Measurements from ENCODE around the gene MOG.
A peak's percentile ranks its signal among the peaks of the same experiment; 100 is the strongest.

Gene MOG

GRCh38 chr6:29656798-29657197 lies at the start of gene MOG:
Gene MOG, plus strand, starts transcription at chr6:29657092. Its CDS starts 118 bp downstream, at chr6:29657210.
- DNase-seq = no peak

- DNase-seq = no peak
Observed at GRCh38 chr6:29608131-29608530, 48.8 kb upstream of the MOG start.

- no peak for DNase-seq
Observed at GRCh38 chr6:29610540-29610939, 46.4 kb upstream of the MOG start.

- DNase-seq = no peak
Observed at GRCh38 chr6:29611426-29611825, 45.5 kb upstream of the MOG start.

- DNase-seq = no peak
Observed at GRCh38 chr6:29617782-29618554, 38.9 kb upstream of the MOG start.

GRCh38 chr6:29619578-29620160 lies 37.2 kb upstream of the MOG start:
- DNase-seq = no peak

GRCh38 chr6:29620630-29621029 lies 36.3 kb upstream of the MOG start:
- no peak for DNase-seq

GRCh38 chr6:29624520-29624961 lies 32.4 kb upstream of the MOG start:
- DNase-seq = no peak

GRCh38 chr6:29625337-29625930 lies 31.5 kb upstream of the MOG start:
- DNase-seq = no peak

GRCh38 chr6:29626948-29627754 lies 29.7 kb upstream of the MOG start:
- no peak for DNase-seq

- DNase-seq = peak; percentile 82
Observed at GRCh38 chr6:29627755-29628418, 29.0 kb upstream of the MOG start.

- DNase-seq = peak; percentile 89
Observed at GRCh38 chr6:29628419-29629281, 28.2 kb upstream of the MOG start.

- DNase-seq = no peak
Observed at GRCh38 chr6:29629571-29629970, 27.3 kb upstream of the MOG start.

GRCh38 chr6:29630315-29630714 lies 26.6 kb upstream of the MOG start:
- DNase-seq = no peak

GRCh38 chr6:29631209-29631810 lies 25.6 kb upstream of the MOG start:
- peak; percentile 13 for DNase-seq

- peak; percentile 73 for DNase-seq
Observed at GRCh38 chr6:29631860-29632731, 24.8 kb upstream of the MOG start.

GRCh38 chr6:29632789-29633533 lies 23.9 kb upstream of the MOG start, which contains the start of gene GABBR1:
Gene GABBR1, minus strand, starts transcription at chr6:29633183. Its CDS starts 798 bp downstream, at chr6:29632385.
- peak; percentile 91 for DNase-seq

- DNase-seq = peak; percentile 64
Observed at GRCh38 chr6:29633534-29633905, 23.4 kb upstream of the MOG start.

- DNase-seq = no peak
Observed at GRCh38 chr6:29637247-29637646, 19.6 kb upstream of the MOG start.

Measured in NCI-H2227 treated with DMSO at 0.1 percent for 48 hours (cell line).